OCI-LY1 (cell line): ENCODE measurements around the gene EFHC1.

ENCODE experiments used
- H2AFZ ChIP-seq: fragments of 200-600 bp; sonication (generic), shearing (Covaris generic); 2 replicates; pipeline ENCODE4 v1.6.0; 2014; ENCODE audit warnings: antibody characterized with exemption, mild to moderate bottlenecking, low read length
- H3F3A ChIP-seq: fragments of 200-600 bp; sonication (generic), shearing (Covaris generic); 2 replicates; pipeline ENCODE4 v1.6.0; 2014; ENCODE audit warnings: mild to moderate bottlenecking, antibody characterized with exemption, low read length, moderate library complexity; ENCODE audit not compliant: insufficient read depth
- H3K27ac ChIP-seq: fragments of 200-600 bp; sonication (generic); 2 replicates; pipeline ENCODE4 v1.5.1; 2014; ENCODE audit warnings: low read length, mixed run types, mild to moderate bottlenecking, low read depth; ENCODE audit not compliant: poor library complexity, severe bottlenecking
- H3K27me3 ChIP-seq: fragments of 200-600 bp; sonication (generic); 2 replicates; pipeline ENCODE4 v1.6.0; 2014; ENCODE audit warnings: antibody characterized with exemption, mild to moderate bottlenecking, low read length, moderate library complexity; ENCODE audit not compliant: insufficient read depth
- H3K36me3 ChIP-seq: fragments of 200-600 bp; sonication (generic); 2 replicates; pipeline ENCODE4 v1.6.1; 2014; ENCODE audit warnings: mild to moderate bottlenecking, antibody characterized with exemption, low read length, moderate library complexity, mixed read lengths; ENCODE audit not compliant: insufficient read depth
- H3K4me1 ChIP-seq: fragments of 200-600 bp; sonication (generic); 2 replicates; pipeline ENCODE4 v1.5.1; 2014; ENCODE audit warnings: mild to moderate bottlenecking, low read length, moderate library complexity; ENCODE audit not compliant: insufficient read depth, severe bottlenecking
- H3K4me2 ChIP-seq: fragments of 200-600 bp; sonication (generic), shearing (Covaris generic); 2 replicates; pipeline ENCODE4 v1.6.1; 2014; ENCODE audit warnings: low read length
- H3K4me3 ChIP-seq: fragments of 200-600 bp; sonication (generic); 2 replicates; pipeline ENCODE4 v1.5.1; 2014; ENCODE audit warnings: low read length, low read depth, mild to moderate bottlenecking, mixed read lengths; ENCODE audit not compliant: poor library complexity, severe bottlenecking
- H3K79me2 ChIP-seq: fragments of 200-600 bp; shearing (Covaris generic); 2 replicates; pipeline ENCODE4 v1.6.1; 2016; ENCODE audit warnings: mixed run types, low read length, mixed read lengths; ENCODE audit not compliant: insufficient read depth
- H3K9ac ChIP-seq: fragments of 200-600 bp; sonication (generic), shearing (Covaris generic); 2 replicates; pipeline ENCODE4 v1.6.1; 2014; ENCODE audit warnings: mild to moderate bottlenecking, low read length, mixed read lengths
- H3K9me2 ChIP-seq: fragments of 200-600 bp; sonication (generic), shearing (Covaris generic); 2 replicates; pipeline ENCODE4 v1.6.1; 2014; ENCODE audit warnings: low read depth, mild to moderate bottlenecking, low read length, mixed read lengths
- H3K9me3 ChIP-seq: fragments of 200-600 bp; shearing (Covaris generic); 2 replicates; pipeline ENCODE4 v1.6.1; 2014; ENCODE audit warnings: low read length, mixed read lengths
- H4K20me1 ChIP-seq: fragments of 200-600 bp; sonication (generic), shearing (Covaris generic); 2 replicates; pipeline ENCODE4 v1.6.0; 2016; ENCODE audit warnings: mild to moderate bottlenecking, low read length; ENCODE audit not compliant: insufficient read depth
- EZH2 ChIP-seq: fragments of 200-600 bp; sonication (generic), shearing (Covaris generic); IDR thresholded peaks from 2 replicates; pipeline ENCODE4 v1.8.0; 2017; ENCODE audit warnings: borderline replicate concordance, mixed run types, mild to moderate bottlenecking, antibody characterized with exemption, low read length, moderate library complexity, mixed read lengths
- TF ChIP-seq, protein P1 (sequence below): fragments of 200-600 bp; sonication (generic), shearing (Covaris generic); IDR thresholded peaks from 2 replicates; pipeline ENCODE4 v1.5.1; 2017; ENCODE audit warnings: mild to moderate bottlenecking, antibody characterized with exemption, low read length, moderate library complexity, mixed read lengths

The EFHC1 gene

DNA sequence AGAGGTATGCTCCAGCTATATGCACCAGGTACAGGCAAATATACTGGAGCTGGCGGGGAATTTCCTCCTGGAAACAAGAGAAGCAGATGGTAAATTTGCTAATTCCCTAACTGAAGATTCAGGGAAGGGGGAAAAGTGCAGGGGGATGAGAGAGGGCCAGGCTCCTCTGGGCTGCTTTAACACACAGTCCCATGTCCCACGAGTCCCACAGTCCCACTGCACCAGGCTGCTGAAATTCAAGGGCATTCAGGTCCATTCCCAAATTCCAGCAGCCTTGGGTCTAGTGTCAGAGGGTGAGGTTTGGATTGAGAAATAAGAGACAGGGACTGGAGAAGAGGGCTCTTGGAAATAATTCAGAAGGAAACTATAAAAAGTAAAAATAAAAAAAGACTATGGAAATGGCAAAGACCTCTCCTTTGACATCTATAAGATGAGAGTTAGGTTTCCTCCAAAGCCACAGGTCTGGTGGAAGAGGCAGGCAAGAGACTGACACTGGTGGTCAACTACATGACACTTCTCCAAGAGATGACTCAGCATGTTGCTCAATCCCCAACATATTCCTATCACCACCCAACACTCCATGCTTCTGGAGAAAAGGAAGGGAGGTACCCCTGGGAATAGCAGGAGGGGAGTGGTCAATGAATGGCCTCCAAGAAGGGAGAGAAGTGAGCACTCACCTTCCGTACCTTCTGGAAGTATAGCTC is 87.6 kb downstream of the EFHC1 start:
- no peaks in the 10 kb centered on the region for H3K9me2 ChIP-seq
- H2AFZ ChIP-seq = no peak overlapping the region
- no peaks in the 10 kb centered on the region for H3K27me3 ChIP-seq
- no peak overlapping the region for H3K4me2 ChIP-seq
- H3K4me1 ChIP-seq = peaks cover 72% of the 10 kb centered on the region
- no peak for TF ChIP-seq EZH2
- TF ChIP-seq, protein P1, sequence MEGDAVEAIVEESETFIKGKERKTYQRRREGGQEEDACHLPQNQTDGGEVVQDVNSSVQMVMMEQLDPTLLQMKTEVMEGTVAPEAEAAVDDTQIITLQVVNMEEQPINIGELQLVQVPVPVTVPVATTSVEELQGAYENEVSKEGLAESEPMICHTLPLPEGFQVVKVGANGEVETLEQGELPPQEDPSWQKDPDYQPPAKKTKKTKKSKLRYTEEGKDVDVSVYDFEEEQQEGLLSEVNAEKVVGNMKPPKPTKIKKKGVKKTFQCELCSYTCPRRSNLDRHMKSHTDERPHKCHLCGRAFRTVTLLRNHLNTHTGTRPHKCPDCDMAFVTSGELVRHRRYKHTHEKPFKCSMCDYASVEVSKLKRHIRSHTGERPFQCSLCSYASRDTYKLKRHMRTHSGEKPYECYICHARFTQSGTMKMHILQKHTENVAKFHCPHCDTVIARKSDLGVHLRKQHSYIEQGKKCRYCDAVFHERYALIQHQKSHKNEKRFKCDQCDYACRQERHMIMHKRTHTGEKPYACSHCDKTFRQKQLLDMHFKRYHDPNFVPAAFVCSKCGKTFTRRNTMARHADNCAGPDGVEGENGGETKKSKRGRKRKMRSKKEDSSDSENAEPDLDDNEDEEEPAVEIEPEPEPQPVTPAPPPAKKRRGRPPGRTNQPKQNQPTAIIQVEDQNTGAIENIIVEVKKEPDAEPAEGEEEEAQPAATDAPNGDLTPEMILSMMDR = no peak
- H3K79me2 ChIP-seq = no peaks in the 10 kb centered on the region
- H3F3A ChIP-seq = no peaks in the 10 kb centered on the region; the same call in 1 of the 2 replicates
- peaks cover 81% of the 10 kb centered on the region for H3K36me3 ChIP-seq
- H3K27ac ChIP-seq = peak overlapping the region; percentile 8
- no peaks in the 10 kb centered on the region for H3K9me3 ChIP-seq
- H4K20me1 ChIP-seq = no peaks in the 10 kb centered on the region
- H3K9ac ChIP-seq = no peak overlapping the region
- H3K4me3 ChIP-seq = no peak overlapping the region

DNA sequence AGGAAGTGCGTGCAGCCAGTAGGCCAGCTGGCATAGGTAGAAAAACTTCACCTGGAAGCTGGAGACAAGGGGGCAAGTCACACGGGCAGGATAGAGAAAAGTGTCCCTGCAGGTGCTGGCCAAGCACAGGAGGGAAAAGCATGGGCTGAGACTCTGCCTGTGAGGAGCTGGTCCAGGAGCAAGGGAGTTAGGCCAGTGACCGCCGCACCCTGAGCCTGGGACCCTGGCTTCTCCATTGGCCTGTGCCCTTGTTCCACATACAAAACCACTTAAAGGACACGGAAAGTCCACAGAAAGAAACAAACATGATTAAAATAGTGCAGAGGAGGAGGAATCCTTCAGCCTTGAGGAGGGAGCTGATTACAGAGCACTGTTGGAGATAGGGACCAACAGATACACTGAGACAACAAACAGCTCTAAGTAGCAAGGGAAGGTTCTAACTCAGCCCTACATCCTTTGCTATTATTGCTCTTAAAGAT is 88.2 kb downstream of the EFHC1 start:
- H3F3A ChIP-seq = no peaks in the 10 kb centered on the region
- no peaks in the 10 kb centered on the region for H3K79me2 ChIP-seq
- TF ChIP-seq, protein P1 = no peak
- no peak for TF ChIP-seq EZH2
- no peak overlapping the region for H3K9ac ChIP-seq
- no peaks in the 10 kb centered on the region for H3K9me3 ChIP-seq
- H3K9me2 ChIP-seq = no peaks in the 10 kb centered on the region
- no peak overlapping the region for H3K4me2 ChIP-seq
- no peak overlapping the region for H3K4me3 ChIP-seq
- H3K27ac ChIP-seq = peak overlapping the region; percentile 8
- H2AFZ ChIP-seq = no peak overlapping the region
- H3K27me3 ChIP-seq = no peaks in the 10 kb centered on the region
- peaks cover 82% of the 10 kb centered on the region for H3K36me3 ChIP-seq
- H3K4me1 ChIP-seq = peaks cover 66% of the 10 kb centered on the region
- H4K20me1 ChIP-seq = no peaks in the 10 kb centered on the region

GRCh38 chr6:52509281-52510212 is 89.4 kb downstream of the EFHC1 start:
- H3K27me3 ChIP-seq = no peaks in the 10 kb centered on the region
- H3K36me3 ChIP-seq = peaks cover 91% of the 10 kb centered on the region
- no peaks in the 10 kb centered on the region for H3F3A ChIP-seq
- H3K4me2 ChIP-seq = no peak overlapping the region
- H3K9me3 ChIP-seq = no peaks in the 10 kb centered on the region
- no peaks in the 10 kb centered on the region for H4K20me1 ChIP-seq
- H3K27ac ChIP-seq = peak overlapping the region; percentile 86
- TF ChIP-seq, protein P1 = no peak
- no peak for TF ChIP-seq EZH2
- no peaks in the 10 kb centered on the region for H3K9me2 ChIP-seq
- H3K9ac ChIP-seq = no peak overlapping the region
- peaks cover 53% of the 10 kb centered on the region for H3K4me1 ChIP-seq
- H3K4me3 ChIP-seq = no peak overlapping the region
- H2AFZ ChIP-seq = no peak overlapping the region
- H3K79me2 ChIP-seq = no peaks in the 10 kb centered on the region
